ENCODE data around the gene CPNE8.

The CPNE8 gene

DNA sequence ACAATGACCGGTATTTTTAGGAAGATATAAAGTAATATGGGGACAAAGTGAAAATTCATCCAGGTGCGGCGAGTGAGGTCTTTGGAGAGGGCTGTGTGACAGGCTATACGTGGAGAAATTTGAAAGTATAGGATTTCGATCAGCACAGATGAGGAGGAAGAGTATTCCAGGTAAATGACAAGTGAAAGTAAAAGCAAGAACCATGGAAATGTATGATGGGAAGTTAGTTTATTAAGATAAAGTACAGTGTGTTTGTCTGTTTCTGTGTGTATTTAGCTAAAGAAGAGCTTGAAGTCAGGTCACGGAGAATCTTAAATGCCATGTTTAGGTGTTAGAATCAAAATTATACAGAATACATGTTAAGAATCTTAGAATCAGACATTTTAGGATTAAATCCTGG lies 239.0 kb downstream of the CPNE8 start:
- FAIRE-seq, result no peak
- no peak for DNase-seq (ENCODE audit: extremely low spot score, insufficient read length, low read depth)

GRCh38 chr12:38664661-38665269 lies 240.6 kb downstream of the CPNE8 start:
- DNase-seq (ENCODE audit: extremely low spot score, insufficient read length, low read depth) (no peak), FAIRE-seq (no peak)

GRCh38 chr12:38662829-38663228 lies 242.6 kb downstream of the CPNE8 start:
- DNase-seq (ENCODE audit: extremely low spot score, insufficient read length, low read depth), result no peak
- no peak for FAIRE-seq

DNA sequence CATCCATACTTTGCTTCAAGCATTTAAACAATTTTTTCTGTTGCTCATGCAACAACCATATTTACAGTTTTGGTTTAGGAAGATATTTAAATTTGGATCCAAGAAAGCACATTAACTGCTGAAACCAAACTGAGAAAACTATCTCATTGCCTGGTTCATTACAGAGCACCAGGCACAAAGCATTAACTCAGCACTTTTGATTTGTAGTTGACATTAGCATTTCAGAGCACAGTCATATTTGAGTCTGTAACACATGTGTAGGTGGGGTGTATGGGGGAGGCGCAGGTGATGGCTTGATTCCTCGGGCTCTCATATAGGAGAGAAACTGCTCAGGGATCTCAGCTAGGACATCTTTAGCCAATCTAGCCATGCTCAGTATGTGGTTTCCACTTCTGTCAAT lies 251.7 kb downstream of the CPNE8 start:
- FAIRE-seq, result no peak
- no peak for DNase-seq (ENCODE audit: extremely low spot score, insufficient read length, low read depth)

- FAIRE-seq (no peak), DNase-seq (ENCODE audit: extremely low spot score, insufficient read length, low read depth) (no peak)
Measured at GRCh38 chr12:38648813-38649212, 256.6 kb downstream of the CPNE8 start.

GRCh38 chr12:38646146-38646545 lies 259.2 kb downstream of the CPNE8 start:
- no peak for DNase-seq (ENCODE audit: extremely low spot score, insufficient read length, low read depth)

GRCh38 chr12:38639625-38640024 lies 265.8 kb downstream of the CPNE8 start:
- FAIRE-seq (no peak), DNase-seq (ENCODE audit: extremely low spot score, insufficient read length, low read depth) (no peak)

More at GRCh38 chr12:38646146-38646545, 259.2 kb downstream of the CPNE8 start:
- no peak for FAIRE-seq

DNA sequence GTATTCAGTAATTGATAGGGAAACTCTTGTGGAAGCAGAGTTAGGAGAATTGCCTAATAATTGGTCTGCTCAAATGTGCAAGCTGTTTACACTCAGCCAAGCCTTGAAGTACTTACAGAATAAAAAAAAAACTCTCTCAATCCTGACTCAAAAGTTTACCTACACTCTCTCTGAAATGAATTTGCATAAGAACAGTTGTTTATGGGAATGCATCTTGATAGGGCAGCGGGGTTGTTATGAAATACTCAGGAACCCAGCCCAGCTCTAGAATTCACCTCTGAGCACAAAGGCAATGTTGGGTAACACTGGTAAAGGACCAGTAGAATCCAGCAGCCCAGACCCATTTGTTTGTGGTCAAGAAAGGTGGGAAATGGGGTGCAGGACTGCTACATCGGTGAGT lies 267.0 kb downstream of the CPNE8 start:
- no peak for FAIRE-seq

GRCh38 chr12:38633511-38633910 lies 271.9 kb downstream of the CPNE8 start:
- FAIRE-seq (no peak), DNase-seq (ENCODE audit: extremely low spot score, insufficient read length, low read depth) (no peak)

More for the DNA sequence above, 267.0 kb downstream of the CPNE8 start:
- no peak for DNase-seq (ENCODE audit: extremely low spot score, insufficient read length, low read depth)

DNA sequence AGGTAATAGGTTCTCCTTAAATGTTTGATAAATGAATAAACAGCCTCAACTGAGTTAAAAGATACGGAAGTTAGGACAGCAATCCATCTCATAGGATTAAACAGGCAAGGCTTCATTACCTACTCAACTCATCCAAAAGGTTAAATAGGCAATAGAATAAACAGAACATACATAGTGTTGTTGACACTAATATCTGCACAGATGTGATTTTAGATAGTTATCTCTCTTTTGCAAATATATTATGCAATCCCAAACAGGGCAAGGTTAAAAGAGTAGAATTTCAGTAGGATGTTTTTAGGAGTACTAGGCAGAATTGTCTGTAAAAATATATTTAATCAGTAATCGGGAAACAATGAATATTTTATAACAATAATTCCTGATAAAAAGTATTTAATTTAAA lies 276.3 kb downstream of the CPNE8 start:
- DNase-seq (ENCODE audit: extremely low spot score, insufficient read length, low read depth) (no peak), FAIRE-seq (no peak)

DNA sequence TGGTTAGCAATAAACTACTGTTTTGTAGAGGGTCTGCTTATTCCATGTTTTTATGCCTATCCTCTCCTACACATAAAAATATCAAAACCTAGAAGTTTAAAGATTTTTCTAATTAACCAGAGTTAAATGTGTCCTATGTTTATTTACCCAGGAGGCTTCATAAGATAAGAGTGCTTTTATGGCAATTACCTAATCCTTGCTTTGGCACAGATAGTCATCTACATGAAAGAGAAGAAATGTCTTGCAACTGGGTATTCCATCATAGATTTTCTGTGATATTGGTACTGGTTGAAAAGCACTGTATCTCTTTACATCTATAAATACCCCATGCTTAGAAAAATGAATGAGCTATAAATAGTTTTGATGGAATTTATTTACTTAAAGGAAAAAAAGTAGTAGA lies 277.1 kb downstream of the CPNE8 start:
- FAIRE-seq (no peak), DNase-seq (ENCODE audit: extremely low spot score, insufficient read length, low read depth) (no peak)

GRCh38 chr12:38625306-38625705 lies 280.1 kb downstream of the CPNE8 start:
- DNase-seq (ENCODE audit: extremely low spot score, insufficient read length, low read depth) (no peak), FAIRE-seq (no peak)

- DNase-seq (ENCODE audit: extremely low spot score, insufficient read length, low read depth) (no peak), FAIRE-seq (no peak)
Measured at GRCh38 chr12:38614171-38614570, 291.2 kb downstream of the CPNE8 start.

- DNase-seq (ENCODE audit: extremely low spot score, insufficient read length, low read depth) (no peak), FAIRE-seq (no peak)
Measured at GRCh38 chr12:38610808-38611350, 294.5 kb downstream of the CPNE8 start.

DNA sequence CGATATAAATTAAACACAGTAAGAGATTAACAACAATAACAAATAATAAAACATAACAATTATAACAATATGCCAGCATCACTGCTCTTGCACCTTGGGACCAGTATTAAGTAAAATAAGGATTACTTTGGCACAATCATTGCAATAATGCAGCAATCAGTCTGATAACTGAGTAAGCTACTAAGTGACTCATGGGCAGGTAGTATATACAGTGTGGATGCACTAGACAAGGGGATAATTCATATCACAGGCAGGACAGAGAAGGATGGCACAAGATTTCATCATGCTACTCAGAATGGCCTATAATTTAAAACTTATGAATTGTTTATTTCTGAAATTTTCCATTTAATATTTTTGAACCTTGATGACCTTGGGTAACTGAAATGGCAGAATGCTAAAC lies 298.1 kb downstream of the CPNE8 start:
- FAIRE-seq (no peak), DNase-seq (ENCODE audit: extremely low spot score, insufficient read length, low read depth) (no peak)
